HG02973 (cell line): Measurements from ENCODE around the gene KRTAP4-2.
"Not testable (repeated sequence)": the region's sequence is repeated elsewhere in the genome, so short reads cannot be mapped to it uniquely, and the experiment has no call there.

ENCODE experiments used
- ATAC-seq: cut with Tn5 transposase; IDR thresholded peaks from one replicate; pipeline ENCODE4 v1.9.1; 2021; ENCODE audit warnings: moderate library complexity; ENCODE audit not compliant: unreplicated experiment

The KRTAP4-2 gene

DNA sequence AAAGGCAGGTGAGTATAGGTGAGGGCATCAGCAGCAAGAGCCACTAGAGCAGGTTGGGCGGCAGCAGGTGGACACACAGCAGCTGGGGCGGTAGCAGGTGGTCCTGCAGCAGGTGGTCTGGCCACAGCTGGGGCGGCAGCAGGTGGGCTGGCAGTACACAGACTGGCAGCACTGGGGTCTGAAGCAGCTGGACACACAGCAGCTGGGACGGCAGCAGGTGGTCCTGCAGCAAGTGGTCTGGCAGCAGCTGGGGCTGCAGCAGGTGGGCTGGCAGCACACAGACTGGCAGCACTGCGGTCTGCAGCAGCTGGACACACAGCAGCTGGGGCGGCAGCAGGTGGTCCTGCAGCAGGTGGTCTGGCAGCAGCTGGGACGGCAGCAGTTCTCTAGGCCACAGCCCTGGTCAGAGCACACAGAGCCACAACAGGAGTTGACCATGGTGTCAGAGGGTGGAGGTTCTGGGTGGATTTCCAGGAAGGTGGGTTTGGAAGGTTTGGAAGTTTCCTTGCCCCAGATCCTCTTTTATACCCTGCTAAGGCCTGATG, at the start of gene KRTAP4-2:
KRTAP4-2 (minus strand) TSS at position 495 of the 545 bp plus-strand sequence; CDS start at position 438, 57 bp downstream.
- no peak for ATAC-seq

DNA sequence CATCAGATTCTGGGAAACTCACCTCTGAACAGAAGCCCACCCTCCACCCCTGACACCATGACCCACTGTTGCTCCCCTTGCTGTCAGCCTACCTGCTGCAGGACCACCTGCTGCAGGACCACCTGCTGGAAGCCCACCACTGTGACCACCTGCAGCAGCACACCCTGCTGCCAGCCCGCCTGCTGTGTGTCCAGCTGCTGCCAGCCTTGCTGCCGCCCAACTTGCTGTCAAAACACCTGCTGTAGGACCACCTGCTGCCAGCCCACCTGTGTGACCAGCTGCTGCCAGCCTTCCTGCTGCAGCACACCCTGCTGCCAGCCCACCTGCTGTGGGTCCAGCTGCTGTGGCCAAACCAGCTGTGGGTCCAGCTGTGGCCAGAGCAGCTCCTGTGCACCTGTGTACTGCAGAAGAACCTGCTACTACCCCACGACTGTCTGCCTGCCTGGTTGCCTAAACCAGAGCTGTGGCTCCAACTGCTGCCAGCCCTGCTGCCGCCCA, 48.6 kb upstream of the KRTAP4-2 start, which contains the start of gene KRTAP9-2:
KRTAP9-2 (plus strand) TSS at position 51 of the 498 bp plus-strand sequence; CDS start at position 58, 7 bp downstream.
- ATAC-seq, result not testable (repeated sequence)

DNA sequence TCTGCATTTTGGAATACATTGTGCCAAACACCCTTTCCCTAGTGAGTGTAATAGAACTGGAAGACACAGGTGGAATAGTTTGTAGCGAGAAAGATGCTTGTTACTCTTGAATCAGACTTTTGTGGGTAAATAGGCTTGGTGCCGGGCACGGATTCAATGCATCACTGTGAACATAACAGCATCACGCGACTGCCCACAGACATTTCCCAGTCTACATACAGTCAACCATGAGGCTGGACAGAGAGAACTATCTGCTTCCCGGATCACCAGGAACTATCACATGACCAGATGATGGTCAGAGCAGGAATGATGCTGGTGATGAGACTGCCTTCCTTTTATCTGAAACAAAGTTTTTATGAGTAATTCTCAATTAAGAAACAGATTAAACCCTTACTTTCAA, 48.0 kb upstream of the KRTAP4-2 start:
- ATAC-seq, result no peak

DNA sequence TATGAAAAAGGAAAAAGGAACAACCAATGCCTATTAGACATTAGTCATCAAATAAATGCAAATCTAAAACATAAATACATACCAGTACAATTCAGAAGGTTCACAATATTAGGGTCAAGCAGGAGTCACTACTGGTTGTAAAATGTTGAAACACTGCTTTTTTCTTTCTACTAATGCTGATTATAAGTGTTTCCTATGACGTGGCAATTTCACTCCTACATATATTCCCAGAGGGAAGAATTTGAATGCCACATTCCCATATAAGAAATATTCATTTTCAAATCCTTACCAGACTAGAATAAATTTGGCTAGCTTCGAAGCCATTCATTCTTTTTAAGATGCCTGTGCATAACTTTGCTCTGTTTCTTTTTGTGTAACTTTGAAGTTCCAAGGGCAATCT, 45.8 kb upstream of the KRTAP4-2 start:
- no peak for ATAC-seq

DNA sequence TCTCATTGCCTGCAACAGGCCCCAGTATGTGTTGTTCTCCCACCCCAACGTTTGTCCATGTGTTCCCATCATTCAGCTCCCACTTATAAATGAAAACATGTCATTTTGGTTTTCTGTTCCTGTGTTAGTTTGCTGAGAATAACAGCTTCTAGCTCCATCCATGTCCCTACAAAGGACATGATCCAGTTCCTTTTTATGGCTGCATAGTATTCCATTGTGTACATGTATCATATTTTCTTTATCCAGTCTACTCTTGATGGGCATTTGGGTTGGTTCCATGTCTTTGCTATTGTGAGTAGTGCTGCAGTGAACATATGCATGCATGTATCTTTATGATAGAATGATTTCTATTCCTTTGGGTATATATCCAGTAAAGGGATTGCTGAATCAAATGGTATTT, 37.7 kb upstream of the KRTAP4-2 start:
- no peak for ATAC-seq

DNA sequence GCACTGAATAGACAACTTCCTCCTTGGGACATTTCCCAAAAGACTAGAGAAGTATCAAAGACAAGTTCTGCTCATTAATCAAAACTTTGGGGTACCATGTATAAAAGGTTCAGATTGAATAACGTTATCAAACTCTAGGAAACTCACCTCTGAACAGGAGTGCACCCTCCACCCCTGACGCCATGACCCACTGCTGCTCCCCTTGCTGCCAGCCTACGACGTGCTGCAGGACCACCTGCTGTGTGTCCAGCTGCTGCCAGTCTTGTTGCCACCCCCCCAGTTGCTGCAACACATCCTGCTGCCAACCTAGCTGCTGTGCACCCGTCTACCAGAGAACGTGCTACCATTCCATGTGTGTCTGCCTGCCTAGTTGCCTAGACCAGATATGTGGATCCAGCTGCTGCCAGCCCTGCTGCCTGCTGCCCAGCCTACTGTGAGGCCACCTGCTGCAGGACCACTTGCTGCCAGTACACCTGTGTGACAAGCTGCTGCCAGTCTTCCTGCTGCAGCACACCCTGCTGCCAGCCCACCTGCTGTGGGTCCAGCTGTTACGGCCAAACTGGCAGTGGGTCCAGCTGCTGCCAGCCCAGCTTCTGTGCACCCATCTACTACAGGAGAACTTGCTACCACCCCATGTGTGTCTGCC, 34.6 kb upstream of the KRTAP4-2 start:
- ATAC-seq, result no peak

DNA sequence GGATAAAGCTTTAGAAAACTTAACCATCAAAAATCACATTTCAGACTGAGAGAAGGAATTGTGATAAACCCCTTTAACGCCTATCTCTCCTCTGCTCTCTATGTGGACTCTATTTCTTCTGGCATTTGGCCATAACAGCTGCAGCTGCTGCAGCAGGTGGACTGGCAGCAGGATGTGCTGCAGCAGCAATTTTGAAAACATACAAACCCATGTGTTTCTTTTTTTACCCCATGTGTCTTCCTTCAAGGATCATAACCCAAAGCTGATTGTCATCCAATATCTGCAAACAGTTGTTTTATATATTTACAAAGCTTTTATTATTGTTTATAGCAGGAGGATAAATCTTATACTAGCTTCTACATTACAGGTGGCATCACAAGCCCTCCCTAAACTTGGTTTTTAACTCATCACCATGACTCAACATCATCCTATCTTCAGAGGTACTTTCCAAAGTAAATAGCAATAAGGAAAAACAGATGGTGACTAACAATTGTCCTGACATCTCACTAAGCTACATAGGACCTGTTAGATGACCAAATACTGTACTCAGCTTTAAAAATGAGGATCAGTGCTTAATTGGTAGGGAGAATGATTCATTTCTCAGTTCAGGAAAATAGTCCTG, 33.9 kb upstream of the KRTAP4-2 start:
- ATAC-seq, result no peak

DNA sequence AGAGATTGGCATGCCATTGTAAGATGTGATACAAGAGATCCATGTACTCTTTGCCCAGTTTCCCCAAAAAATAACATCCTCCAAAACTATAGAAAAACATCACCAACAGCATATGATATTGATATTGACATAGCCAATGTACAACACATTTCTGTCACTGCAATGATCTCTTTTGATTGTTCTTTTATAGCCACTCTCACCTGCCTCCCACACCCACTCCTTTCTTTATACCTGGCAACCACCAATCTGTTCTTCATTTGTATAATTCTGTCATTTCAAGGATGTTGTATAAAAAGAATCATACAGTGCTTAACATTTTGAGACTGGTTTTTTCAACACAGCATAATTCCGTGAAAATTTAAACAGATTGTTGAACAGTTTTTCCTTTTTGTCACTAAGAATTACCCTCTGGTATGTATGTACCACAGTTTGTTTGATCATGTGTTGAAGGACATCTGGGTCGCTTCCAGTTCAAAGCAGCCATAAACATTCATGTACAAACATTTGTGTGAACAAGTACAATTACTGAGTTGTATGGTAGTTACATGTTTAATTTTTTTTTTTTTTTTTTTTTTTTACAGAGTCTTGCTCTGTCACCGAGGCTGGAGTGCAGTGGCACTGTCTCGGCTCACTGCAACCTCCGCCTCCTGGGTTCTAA, 21.5 kb upstream of the KRTAP4-2 start:
- ATAC-seq, result no peak

DNA sequence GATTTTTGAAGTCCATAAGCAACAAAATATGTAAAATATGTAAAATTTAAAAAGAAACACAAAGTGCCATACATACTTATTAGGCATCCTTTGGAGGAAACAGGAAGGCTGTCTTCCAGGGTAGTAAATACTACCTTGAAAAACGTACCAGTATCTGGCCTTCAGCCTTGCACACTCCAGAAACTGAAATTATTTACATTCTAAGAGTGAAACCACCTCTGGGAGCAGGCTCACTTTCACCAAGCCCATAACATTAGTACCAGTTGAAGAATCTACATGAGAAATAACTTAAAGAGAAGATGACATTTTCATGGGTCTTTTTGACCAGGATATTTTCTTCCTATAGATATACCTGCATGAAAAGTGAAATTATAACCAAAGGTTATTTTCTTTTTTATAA, 18.0 kb upstream of the KRTAP4-2 start:
- ATAC-seq, result no peak

DNA sequence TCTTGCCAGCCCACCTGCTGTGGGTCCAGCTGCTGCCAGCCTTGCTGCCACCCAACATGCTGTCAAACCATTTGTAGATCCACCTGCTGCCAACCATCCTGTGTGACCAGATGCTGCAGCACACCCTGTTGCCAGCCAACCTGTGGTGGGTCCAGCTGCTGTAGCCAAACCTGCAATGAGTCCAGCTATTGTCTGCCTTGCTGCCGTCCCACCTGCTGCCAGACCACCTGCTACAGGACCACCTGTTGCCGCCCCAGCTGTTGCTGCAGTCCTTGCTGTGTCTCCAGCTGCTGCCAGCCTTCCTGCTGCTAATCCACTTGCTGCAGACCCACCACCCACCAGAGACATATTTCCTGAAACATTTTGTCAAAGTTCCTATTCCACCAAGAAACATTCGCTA, 12.3 kb upstream of the KRTAP4-2 start:
- no peak for ATAC-seq

DNA sequence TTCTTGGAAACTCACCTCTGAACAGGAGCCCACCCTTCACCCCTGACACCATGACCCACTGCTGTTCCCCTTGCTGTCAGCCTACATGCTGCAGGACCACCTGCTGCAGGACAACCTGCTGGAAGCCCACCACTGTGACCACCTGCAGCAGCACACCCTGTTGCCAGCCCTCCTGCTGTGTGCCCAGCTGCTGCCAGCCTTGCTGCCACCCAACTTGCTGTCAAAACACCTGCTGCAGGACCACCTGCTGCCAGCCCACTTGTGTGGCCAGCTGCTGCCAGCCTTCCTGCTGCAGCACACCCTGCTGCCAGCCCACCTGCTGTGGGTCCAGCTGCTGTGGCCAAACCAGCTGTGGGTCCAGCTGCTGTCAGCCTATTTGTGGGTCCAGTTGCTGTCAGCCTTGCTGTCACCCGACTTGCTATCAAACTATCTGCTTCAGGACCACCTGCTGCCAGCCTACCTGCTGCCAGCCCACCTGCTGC, 11.9 kb upstream of the KRTAP4-2 start, which contains the start of gene KRTAP9-1:
KRTAP9-1 (plus strand) TSS at position 51 of the 482 bp plus-strand sequence; CDS start at position 51, 0 bp downstream.
- not testable (repeated sequence) for ATAC-seq

DNA sequence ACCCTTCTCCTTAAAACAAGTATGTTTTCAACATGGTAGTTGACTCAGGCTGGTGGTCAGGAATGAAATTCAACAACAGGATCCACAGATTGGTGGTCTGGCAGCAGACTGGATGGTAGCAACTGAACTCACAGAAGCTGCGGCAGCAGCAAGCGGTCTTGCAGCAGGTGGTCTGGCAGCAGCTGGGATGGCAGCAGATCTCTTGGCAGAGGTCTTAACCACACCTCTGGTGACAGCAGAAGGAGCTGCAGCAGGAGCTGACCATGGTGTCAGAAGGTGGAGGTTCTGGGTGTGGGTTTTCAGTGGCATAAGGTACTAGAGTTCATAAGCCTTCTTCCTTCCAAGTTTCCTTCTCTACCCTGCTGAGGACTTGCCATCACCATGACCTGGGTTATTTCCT, 8.9 kb upstream of the KRTAP4-2 start:
- no peak for ATAC-seq

DNA sequence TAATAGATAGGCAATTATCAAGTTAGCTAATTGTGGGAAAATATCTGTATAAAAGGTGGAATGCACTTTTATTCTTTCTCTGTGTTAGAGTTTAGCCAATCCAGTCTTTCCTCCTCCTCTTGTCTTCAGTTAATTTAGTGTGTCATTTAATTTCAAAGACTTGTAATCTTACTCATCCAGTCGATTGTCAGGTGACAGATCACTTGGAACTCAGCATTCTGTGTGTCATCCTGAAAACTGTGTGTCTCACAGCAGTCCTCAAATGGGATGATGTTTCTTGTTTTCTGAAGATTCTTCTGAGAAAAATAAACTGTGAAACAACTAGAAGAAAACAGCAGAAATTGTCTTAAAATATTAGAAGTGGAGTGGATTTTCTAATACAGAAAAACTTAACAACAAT, 7.0 kb upstream of the KRTAP4-2 start:
- no peak for ATAC-seq

DNA sequence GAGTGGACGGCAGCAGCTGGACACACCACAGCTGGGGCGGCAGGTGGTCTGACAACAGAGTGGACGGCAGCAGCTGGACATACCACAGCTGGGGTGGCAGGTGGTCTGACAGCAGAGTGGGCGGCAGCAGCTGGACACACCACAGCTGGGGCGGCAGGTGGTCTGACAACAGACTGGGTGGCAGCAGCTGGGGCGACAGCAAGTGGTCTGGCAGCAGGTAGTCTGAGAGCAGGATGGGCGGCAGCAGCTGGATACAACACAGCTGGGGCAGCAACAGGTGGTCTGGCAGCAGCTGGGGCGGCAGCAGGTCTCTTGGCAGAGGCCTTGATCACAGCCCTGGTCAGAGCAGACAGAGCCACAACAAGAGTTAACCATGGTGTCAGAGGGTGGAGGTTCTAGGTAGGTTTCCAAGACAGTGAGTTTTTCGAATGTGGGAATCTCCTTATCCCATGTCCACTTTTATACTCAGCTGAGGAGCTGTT, 6.5 kb upstream of the KRTAP4-2 start, which contains the start of gene KRTAP4-1:
KRTAP4-1 (minus strand) TSS at position 432 of the 482 bp plus-strand sequence; CDS start at position 375, 57 bp downstream.
- ATAC-seq, result no peak

DNA sequence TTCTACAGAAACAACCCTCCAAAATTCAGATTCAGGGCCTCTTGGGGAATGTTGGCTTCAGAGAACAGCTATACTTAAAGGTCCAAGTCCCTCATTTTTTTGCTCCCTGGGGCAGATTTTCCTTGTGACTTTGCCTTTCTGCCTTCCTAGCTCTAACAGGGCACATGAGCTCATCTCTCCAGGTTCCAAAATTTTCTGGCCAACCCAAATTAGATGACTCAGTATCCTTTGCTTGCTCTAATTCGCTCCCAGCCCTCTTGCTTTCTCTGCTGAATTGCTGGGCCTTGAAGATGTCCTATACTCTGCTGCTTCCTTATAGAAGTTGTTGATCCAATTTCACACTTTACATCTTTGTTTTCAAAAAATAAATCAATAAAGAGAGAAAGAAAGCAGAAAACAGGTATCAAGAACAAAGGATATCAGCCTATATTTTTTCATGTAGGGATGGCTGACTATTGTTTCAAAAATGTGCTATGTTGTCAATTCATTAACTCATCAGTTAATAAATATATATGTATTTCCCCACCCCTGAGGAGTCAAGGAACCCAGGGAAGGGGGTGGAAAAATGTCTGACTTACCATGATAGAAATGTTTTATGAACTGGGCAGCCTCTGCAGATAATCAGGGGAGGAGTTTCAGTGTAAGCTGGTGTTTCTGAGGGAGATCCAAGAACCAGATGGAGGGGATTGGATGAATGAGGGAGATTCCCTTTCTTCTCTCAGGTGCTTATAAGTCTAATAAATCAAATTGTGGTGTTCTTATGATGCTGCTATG, 1.0 kb upstream of the KRTAP4-2 start:
- ATAC-seq, result no peak

DNA sequence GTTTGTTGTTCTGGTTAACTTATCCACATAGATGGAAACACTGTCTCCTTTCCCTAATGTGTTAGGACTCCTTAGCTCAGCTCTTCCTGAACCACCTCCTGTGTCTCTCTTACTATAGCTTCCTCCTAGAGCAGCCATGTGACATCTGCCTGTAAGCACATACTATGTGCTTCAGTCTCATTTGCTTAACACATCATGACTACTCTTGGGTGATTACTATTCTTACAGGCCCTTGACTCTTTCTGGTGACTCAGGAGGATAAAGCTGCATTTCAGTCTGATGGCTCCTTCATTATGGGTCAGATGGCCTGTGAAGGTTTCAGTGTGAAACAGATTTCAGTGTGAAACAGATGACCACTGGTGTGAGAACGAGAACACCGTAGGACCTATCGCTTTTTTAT, 320 bp upstream of the KRTAP4-2 start:
- ATAC-seq, result no peak

DNA sequence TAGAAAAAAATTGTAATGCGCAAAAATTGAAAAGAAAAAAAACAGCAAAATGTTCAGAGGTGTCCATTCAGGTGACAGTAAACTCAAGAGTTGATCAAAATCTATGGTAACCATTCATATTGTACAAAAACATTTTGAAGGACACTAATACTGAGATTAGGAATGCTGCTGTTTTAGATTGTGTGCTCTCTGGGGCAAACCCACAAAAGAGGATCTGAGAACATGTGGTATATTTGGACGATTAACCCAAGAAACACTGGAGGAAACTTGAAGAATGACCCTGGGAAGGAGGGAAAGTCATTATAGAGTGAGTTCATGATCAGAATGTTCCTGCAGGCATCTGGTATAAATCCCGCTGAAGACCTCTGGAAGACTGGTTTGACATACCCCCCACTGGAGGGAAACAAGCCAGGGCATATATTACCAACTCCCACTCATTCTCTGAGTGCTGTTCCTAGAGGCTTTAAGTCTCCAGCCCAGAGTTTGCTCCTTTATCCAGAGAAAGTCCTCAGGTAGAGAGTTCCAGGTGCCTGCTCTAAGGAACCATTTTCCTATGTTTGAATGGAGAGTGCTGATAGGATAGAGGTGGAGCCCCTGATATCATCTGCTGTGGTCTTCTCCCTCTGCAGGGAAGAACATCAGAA, 1.2 kb downstream of the KRTAP4-2 start:
- no peak for ATAC-seq

DNA sequence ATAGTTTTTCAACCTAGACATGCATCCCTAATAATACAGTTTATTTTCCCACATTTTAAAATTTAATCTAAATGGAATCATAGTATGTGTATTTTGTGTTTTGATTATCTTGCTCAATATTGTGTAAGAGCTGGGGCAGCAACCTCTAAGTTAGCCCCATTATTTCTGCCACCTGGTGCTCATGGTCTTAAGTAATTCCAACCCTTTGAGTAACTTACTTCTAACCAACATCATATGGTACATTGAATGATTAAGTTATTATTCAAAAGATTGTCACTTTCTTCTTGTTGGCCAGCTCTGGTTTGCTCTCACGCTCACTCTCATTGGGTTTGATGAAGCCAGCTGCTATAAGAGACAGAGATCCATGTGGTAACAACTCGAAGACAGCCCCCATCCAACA, 6.1 kb downstream of the KRTAP4-2 start:
- no peak for ATAC-seq

DNA sequence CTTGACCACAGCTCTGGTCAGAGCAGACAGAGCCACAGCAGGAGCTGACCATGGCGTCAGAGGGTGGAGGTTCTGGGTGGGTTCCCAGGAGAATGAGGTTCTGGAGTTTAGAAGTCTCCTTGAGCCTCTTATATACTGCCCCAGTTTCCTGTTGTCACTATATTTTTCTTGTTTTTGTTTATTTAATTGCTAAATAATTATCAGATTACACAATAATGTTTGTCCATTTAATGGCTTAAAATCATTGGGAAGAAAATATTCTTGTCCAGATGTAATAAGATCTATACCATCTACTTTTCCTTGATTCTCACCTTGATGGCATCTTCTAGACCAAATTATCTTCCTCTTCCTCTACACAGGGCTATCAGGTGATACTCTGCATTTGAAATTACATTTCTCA, 9.9 kb downstream of the KRTAP4-2 start, which contains the start of gene KRTAP4-3:
KRTAP4-3 (minus strand) TSS at position 101 of the 400 bp plus-strand sequence; CDS start at position 52, 49 bp downstream.
- no peak for ATAC-seq

DNA sequence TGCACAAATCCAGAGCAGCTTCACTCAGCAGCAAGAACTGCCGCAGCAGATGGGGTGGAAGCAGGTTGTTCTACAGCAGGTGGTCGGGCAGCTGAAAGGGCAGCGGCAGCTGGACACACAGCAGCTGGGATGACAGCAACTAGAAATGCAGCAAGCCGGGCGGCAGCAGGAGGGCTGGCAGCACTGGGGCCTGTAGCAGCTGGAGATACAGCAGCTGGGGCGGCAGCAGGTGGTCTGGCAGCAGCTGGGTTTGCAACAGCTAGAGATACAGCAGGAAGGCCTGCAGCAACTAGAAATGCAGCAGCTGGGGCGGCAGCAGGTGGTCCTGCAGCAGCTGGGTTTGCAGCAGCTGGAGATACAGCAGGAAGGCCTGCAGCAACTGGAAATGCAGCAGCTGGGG, 10.5 kb downstream of the KRTAP4-2 start:
- no peak for ATAC-seq
